Neural cell (in vitro differentiated cells): ENCODE data around the gene PPM1H.

Source experiments
- CTCF ChIP-seq: fragments of 450-650 bp; IDR thresholded peaks from 2 replicates; pipeline ENCODE4 v1.5.1; 2014; ENCODE audit warnings: antibody characterized with exemption, mild to moderate bottlenecking, moderate library complexity; ENCODE audit not compliant: poor library complexity, severe bottlenecking
- EP300 ChIP-seq: fragments of 450-650 bp; conservative IDR thresholded peaks from 2 replicates; pipeline ENCODE4 v1.6.1; 2014; ENCODE audit warnings: antibody characterized with exemption, mild to moderate bottlenecking, moderate library complexity; ENCODE audit not compliant: poor library complexity, severe bottlenecking
- EZH2 ChIP-seq: fragments of 200-600, 300-800 bp; shearing (Covaris generic), sonication (generic); IDR thresholded peaks from 2 replicates; pipeline ENCODE4 v1.6.1; 2014; ENCODE audit warnings: antibody characterized with exemption, low read length, borderline replicate concordance, mild to moderate bottlenecking; ENCODE audit not compliant: insufficient read depth, poor library complexity, severe bottlenecking
- MXI1 ChIP-seq: fragments of 450-650 bp; conservative IDR thresholded peaks from 2 replicates; pipeline ENCODE4 v1.6.1; 2014; ENCODE audit warnings: antibody characterized with exemption, mild to moderate bottlenecking; ENCODE audit not compliant: poor library complexity, severe bottlenecking
- POLR2AphosphoS5 ChIP-seq: IDR thresholded peaks from 2 replicates; pipeline ENCODE4 v1.6.1; 2012
- RAD21 ChIP-seq: fragments of 450-650 bp; conservative IDR thresholded peaks from 2 replicates; pipeline ENCODE4 v1.6.1; 2014; ENCODE audit warnings: antibody characterized with exemption, mild to moderate bottlenecking, moderate library complexity
- SMC3 ChIP-seq: fragments of 450-650 bp; conservative IDR thresholded peaks from 2 replicates; pipeline ENCODE4 v1.6.1; 2014; ENCODE audit warnings: antibody characterized with exemption, mild to moderate bottlenecking, moderate library complexity; ENCODE audit not compliant: poor library complexity
- TAF1 ChIP-seq: IDR thresholded peaks from 2 replicates; pipeline ENCODE4 v1.6.1; 2012; ENCODE audit warnings: low read depth
- TF ChIP-seq, protein P1 (sequence below): IDR thresholded peaks from 2 replicates; pipeline ENCODE4 v1.6.1; 2012; ENCODE audit warnings: borderline replicate concordance

DNA sequence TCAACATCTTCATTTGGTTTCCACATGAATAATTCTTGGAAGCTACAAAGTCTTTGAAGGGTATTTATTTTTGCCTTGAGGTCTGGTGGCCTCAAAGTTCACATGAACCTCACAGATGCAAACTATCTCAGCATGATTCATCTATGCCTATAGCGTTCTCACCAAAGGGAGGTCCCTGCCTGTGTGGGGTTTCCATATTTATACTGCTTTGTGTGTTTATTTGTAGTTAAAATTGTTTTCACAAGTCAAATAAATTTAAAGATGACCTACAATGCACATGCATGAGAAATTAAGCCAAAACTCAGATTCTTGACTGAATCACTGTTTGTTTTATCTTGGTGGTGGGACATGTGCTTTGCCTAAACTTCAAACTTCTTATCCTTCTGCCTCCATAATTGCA lies 176.7 kb downstream of the PPM1H start:
- TF ChIP-seq CTCF = no peak
- TF ChIP-seq EZH2 = no peak
- TF ChIP-seq TAF1 = no peak
- no peak for TF ChIP-seq POLR2AphosphoS5
- TF ChIP-seq, protein P1, sequence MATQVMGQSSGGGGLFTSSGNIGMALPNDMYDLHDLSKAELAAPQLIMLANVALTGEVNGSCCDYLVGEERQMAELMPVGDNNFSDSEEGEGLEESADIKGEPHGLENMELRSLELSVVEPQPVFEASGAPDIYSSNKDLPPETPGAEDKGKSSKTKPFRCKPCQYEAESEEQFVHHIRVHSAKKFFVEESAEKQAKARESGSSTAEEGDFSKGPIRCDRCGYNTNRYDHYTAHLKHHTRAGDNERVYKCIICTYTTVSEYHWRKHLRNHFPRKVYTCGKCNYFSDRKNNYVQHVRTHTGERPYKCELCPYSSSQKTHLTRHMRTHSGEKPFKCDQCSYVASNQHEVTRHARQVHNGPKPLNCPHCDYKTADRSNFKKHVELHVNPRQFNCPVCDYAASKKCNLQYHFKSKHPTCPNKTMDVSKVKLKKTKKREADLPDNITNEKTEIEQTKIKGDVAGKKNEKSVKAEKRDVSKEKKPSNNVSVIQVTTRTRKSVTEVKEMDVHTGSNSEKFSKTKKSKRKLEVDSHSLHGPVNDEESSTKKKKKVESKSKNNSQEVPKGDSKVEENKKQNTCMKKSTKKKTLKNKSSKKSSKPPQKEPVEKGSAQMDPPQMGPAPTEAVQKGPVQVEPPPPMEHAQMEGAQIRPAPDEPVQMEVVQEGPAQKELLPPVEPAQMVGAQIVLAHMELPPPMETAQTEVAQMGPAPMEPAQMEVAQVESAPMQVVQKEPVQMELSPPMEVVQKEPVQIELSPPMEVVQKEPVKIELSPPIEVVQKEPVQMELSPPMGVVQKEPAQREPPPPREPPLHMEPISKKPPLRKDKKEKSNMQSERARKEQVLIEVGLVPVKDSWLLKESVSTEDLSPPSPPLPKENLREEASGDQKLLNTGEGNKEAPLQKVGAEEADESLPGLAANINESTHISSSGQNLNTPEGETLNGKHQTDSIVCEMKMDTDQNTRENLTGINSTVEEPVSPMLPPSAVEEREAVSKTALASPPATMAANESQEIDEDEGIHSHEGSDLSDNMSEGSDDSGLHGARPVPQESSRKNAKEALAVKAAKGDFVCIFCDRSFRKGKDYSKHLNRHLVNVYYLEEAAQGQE = no peak
- TF ChIP-seq MXI1 = no peak
- no peak for TF ChIP-seq RAD21
- no peak for TF ChIP-seq EP300
- TF ChIP-seq SMC3 = no peak
